Activated CD4-positive, alpha-beta T cell treated with anti-CD3 and anti-CD28 coated beads, Interleukin-2, amount 50 U/mL, for 48 hours (primary cell): Measurements from ENCODE around the gene DIP2A.
"Not testable (repeated sequence)": the region's sequence is repeated elsewhere in the genome, so short reads cannot be mapped to it uniquely, and the experiment has no call there.

Experiments used
- DNase-seq, 2 experiments: peaks; one replicate each; pipeline ENCODE4 v3.0.0-alpha.2; 2020

Gene DIP2A

DNA sequence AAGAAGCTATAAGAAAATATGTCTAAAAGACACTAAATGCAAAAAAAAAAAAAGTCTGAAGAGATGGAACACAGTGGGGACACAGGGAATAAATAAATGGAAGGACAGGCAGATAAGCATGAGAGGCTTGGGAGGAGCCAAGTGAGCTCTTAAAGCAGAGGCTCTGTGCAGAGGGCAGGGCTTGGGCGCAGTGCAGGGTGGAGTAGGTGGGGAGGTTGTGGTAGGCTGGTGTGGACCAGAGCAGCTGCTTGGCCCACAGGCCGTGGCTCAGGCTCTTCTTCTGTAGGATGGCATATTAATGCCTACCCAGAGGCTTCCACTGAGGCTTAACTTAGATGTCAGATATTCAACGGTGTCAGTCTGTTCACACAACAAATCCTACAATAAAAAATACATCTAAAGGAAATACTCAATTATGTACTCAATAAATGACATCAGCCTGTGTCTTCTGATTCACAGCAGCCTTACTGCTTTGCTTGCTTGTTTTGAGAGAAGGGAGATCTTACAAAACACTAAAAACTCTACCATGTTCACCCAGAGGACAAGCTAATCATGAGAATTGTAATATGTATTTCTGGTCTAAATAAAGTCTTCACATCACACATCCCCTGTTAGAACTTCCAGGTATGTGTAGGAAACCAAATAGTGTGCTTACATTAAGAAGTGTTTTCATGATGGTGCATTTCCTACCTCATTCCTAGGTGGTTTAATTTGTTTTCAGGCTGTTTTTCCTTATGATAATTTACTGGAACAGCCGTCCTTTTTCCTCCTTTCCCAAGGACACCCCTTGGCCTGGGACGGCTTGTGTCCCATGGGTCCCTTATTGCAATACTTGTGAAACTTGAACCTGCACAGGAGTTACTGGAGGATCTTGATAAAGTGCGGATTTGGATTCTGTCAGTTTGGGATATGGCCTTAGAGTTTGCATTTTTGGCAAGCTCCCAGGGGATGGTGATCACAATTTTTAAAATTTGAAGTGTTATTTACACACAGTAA is 24.9 kb downstream of the DIP2A start:
- DNase-seq: no peak

- DNase-seq: no peak
These were observed 27.9 kb downstream of the DIP2A start for GRCh38 chr21:46486481-46487126.

DNA sequence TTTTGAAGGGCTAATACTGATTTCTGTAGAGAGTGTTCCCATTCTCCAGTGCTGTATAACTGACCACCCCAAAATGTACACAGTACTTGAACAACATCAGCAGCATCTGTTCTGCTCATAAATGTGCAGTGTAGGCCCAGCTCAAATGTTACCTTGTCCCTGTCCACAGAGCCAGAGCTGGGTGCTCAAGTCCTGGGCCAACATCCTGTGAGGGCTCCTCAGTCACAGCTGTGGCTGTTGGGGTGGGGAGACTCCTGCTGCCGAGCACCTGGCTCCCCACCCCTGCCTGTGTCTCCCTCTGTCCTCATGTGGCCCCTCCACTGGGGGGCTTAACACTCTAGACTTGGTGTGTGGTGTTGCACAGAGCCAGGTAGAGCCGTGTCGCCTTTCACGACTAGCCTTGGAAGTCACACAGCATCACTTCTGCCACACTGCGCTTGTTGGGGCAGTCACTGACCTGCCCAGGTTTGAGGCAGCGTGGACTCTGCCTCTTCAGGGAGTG is 30.5 kb downstream of the DIP2A start:
- DNase-seq: no peak

- no peak for DNase-seq
These were observed 31.1 kb downstream of the DIP2A start for GRCh38 chr21:46489800-46490199.

DNA sequence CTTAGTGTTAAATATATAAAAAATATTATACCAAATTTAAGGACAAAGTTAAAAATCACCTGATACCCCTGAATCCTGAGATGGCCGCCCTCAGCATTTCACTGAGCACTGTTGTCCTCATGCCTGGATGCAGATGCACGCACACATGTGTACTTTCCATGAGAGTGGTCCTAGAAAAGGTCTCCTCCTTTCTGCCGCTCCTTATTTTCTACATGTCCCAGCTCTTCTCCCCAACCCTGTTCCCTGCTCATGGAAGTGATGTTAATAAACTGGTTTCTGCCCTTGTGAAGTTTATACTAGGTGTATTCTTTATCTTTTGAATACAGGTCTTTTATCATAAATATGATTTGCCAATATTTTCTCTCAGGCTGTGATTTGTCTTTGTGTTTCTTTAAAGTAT is 32.9 kb downstream of the DIP2A start:
- no peak for DNase-seq

GRCh38 chr21:46492851-46493250 is 34.2 kb downstream of the DIP2A start:
- no peak for DNase-seq

DNA sequence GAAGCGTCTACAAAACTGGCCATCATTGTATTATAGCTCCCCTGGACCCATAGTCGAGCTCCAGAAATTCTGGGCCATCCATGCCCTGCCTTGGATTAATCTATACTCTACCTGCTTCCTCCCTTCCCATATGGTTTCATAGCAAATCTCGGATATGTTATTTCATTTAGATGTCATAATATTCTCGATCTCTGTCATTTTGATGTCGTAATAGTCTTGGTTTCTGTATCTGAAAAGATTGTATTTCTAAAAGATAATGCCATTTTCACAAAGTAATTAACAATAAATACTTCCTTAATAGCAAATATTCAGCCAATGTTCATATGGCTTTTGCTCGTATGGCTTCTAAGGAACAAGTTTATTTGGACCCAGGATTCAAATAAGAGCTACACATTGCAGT is 35.1 kb downstream of the DIP2A start:
- DNase-seq: no peak

DNA sequence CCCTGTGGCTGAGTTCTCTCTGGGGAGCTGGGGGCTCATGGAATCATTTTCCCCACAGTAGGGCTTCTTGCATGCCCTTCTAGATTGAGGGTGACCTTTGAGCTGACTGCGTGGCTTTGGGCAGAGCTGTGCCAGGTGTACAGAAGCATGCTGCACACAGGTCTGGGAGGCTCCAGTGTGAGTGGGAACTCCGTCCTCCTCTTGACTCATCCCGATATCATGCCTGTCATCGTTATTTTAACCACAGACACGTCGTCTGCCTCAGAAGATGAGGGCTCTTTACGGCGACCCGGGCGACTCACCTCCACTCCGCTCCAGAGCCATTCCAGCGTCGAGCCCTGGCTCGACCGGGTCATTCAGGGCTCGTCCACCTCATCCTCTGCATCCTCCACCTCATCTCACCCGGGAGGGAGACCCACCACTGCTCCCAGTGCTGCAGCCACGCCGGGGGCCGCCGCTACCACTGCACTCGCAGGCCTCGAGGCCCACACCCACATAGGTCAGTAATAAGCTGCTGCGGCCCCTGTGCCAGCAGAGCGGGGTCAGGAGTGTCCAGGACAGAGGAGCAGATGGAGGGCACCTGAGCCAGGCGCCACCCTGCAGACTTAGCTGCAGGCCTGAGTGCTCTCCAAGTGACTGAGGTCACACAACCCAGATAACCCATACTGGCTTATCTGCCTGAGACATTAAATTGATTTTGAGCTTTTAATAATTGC is 39.8 kb downstream of the DIP2A start:
- DNase-seq: no peak

- no peak for DNase-seq
These were observed 41.7 kb downstream of the DIP2A start for GRCh38 chr21:46500224-46500861.

DNA sequence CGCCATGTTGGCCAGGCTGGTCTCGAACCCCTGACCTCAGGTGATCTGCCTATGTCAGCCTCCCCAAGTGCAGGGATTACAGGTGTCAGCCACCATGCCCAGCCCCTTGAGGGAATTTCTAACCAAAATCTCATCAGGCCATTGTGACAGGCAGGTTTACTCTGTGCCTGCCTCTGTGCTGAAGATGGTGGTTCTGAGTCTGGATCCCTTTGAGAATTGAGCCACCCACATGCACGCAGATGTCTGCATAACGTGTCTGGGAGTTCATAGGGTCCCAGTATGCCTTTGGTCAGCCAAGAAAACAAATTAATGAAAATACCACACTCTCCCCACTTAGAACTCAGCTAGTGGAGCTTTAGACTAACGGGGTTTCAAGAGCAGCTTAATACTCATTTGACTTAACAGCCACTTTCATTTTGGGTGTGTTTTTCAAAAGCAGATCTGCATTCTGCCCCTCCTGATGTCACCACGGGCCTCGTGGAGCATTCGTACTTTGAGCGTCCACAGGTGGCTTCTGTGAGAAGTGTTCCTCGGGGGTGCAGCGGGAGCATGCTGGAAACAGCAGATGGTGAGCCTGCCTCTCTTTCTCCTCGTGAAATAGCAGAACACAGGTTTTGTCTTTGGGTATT is 45.3 kb downstream of the DIP2A start:
- DNase-seq: no peak

DNA sequence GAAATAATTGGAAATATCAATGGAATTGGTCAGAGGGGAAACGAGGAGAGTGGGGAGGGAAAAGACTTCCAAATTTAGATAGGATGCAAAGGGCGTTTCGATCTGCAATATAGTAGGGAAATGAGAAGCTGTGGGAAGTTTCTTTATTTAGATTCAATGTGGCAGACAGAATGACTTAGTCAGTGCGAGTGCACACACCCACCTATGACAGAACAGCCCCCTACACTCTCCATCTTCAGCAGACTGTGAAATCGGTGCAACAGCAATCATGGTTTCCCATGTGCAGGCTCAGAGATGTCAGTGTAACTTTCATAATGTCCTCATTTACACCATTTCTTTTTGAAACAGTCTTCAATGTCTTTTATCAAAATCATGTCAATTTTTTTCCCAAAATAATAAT is 46.0 kb downstream of the DIP2A start:
- DNase-seq: no peak

DNA sequence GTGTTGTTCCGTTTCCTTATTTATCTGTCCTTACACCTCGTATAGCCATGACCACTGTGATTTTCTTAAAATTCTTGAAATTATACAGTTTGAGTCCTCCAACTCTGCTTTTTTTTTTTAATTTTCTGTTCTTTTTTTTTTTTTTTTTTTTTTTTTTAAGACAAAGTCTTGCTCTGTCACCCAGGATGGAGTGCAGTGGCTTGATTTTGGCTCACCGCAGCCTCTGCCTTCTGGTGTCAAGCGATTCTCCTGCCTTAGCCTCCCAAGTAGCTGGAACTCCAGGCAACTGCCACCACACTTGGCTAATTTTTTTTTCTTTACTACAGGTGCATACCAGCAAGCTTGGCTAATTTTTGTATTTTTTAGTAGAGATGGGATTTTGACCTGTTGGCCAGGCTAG is 48.9 kb downstream of the DIP2A start:
- no peak for DNase-seq

- no peak for DNase-seq
These were observed 51.2 kb downstream of the DIP2A start for GRCh38 chr21:46509741-46510502.

GRCh38 chr21:46515109-46515508 is 56.4 kb downstream of the DIP2A start:
- DNase-seq: no peak

- no peak for DNase-seq
These were observed 57.4 kb downstream of the DIP2A start for GRCh38 chr21:46516068-46516467.

GRCh38 chr21:46517361-46517760 is 58.7 kb downstream of the DIP2A start:
- DNase-seq: no peak

- DNase-seq: no peak
These were observed 60.4 kb downstream of the DIP2A start for GRCh38 chr21:46518983-46519583.

DNA sequence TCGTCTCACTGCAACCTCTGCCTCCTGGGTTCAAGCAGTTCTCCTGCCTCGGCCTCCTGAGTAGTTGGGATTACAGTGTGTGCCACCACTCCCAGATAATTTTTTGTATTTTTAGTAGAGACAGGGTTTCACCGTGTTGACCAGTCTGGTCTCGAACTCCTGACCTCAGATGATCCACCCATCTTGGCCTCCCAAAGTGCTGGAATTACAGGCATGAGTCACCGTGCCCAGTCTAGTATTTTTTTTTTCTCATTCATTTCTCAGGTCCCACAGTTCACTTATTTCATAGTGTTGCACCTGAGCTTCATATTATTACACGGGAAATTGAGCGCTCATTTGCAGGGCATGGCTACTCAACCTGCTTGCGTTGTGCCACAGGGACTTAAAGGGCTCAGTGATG is 68.7 kb downstream of the DIP2A start:
- DNase-seq: not testable (repeated sequence)

GRCh38 chr21:46527801-46528200 is 69.1 kb downstream of the DIP2A start:
- no peak for DNase-seq

DNA sequence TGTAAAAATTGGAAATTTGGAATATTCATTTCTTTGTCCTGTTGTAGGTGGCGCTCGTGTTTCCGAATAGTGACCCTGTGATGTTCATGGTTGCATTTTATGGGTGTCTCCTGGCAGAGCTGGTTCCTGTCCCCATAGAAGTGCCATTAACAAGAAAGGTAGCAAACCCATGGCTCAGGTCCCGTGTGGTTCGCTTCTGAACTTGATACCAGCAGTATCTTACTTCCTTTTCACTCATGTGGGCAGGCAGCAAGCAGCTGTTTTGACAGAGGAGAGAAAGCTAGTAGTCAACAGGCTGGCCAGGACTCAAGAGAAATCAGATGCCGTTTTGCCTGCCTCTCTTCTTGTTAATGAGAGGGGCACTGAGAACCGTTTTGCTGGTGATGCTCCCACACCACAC is 73.4 kb downstream of the DIP2A start:
- no peak for DNase-seq

DNA sequence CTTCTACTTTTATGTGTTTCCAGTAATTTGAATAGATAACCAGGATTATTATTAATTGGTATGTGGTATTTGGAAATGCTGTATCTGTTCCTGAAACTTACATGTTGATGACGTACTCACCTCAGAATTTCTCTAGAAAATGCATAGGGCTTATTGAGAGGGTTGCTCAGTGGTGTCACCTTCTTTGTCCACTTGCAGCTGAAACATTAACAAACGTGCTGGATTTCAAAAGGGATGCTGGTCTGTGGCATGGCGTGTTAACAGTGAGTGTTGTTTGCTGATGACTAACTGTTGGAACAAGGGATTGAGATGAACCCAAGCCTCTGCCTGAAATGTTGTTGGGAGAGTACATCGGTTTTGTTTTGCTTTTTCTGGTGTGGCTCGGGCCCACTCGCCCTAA is 78.3 kb downstream of the DIP2A start:
- DNase-seq: no peak
